DND-41 (cell line): ENCODE results near the gene FAM161A.

Experiments
- ATAC-seq: fragments of 200-7000 bp; cut with Tn5 transposase; 3 replicates; pipeline ENCODE4 v1.9.1; 2021; ENCODE audit warnings: low read depth; ENCODE audit not compliant: insufficient read depth
- DNase-seq: peaks from one replicate; pipeline ENCODE4 v3.0.0-alpha.2; 2020
- H2AFZ ChIP-seq: 2 replicates; pipeline ENCODE4 v1.6.0; 2012; ENCODE audit warnings: low read depth, low read length
- H3K27ac ChIP-seq: 2 replicates; pipeline ENCODE4 v1.5.1; 2012; ENCODE audit warnings: low read length, inconsistent platforms
- H3K27me3 ChIP-seq: fragments of 200-600 bp; sonication (generic); 2 replicates; pipeline ENCODE4 v1.6.0; 2012; ENCODE audit warnings: low read length, mild to moderate bottlenecking, inconsistent platforms; ENCODE audit not compliant: insufficient read depth, poor library complexity
- H3K36me3 ChIP-seq: 2 replicates; pipeline ENCODE4 v1.5.1; 2012; ENCODE audit warnings: low read length, inconsistent platforms; ENCODE audit not compliant: insufficient read depth
- H3K4me1 ChIP-seq: 2 replicates; pipeline ENCODE4 v1.5.1; 2012; ENCODE audit warnings: mild to moderate bottlenecking, low read length; ENCODE audit not compliant: insufficient read depth
- H3K4me2 ChIP-seq: 2 replicates; pipeline ENCODE4 v1.6.0; 2012; ENCODE audit warnings: mild to moderate bottlenecking, moderate library complexity, low read length, inconsistent platforms; ENCODE audit not compliant: insufficient read depth
- H3K4me3 ChIP-seq, 2 experiments: fragments of 200-600 bp in 1 of 2; shearing (Covaris generic) in 1 of 2; 2 replicates each; pipeline ENCODE4 v1.5.1; 2012 to 2016; ENCODE audit warnings: inconsistent platforms in 2 of 2, low read length in 2 of 2, mild to moderate bottlenecking in 2 of 2, low read depth in 1 of 2, moderate library complexity in 1 of 2
- H3K79me2 ChIP-seq: 2 replicates; pipeline ENCODE4 v1.6.0; 2012; ENCODE audit warnings: low read length, inconsistent platforms; ENCODE audit not compliant: insufficient read depth
- H3K9ac ChIP-seq: 2 replicates; pipeline ENCODE4 v1.6.0; 2012; ENCODE audit warnings: low read depth, mild to moderate bottlenecking, inconsistent platforms, low read length, moderate library complexity
- H3K9me3 ChIP-seq: 2 replicates; pipeline ENCODE4 v1.5.1; 2012; ENCODE audit warnings: low read length, moderate library complexity, mild to moderate bottlenecking, inconsistent platforms; ENCODE audit not compliant: insufficient read depth, severe bottlenecking
- H4K20me1 ChIP-seq: 2 replicates; pipeline ENCODE4 v1.6.0; 2012; ENCODE audit warnings: low read length; ENCODE audit not compliant: insufficient read depth
- EZH2 ChIP-seq: IDR thresholded peaks from 3 replicates; pipeline ENCODE4 v1.6.1; 2012; ENCODE audit warnings: borderline replicate concordance, low read depth, mild to moderate bottlenecking, moderate library complexity, low read length, inconsistent platforms; ENCODE audit not compliant: severe bottlenecking
- TF ChIP-seq, protein P1 (sequence below): IDR thresholded peaks from 2 replicates; pipeline ENCODE4 v1.5.1; 2012; ENCODE audit warnings: borderline replicate concordance, low read length, moderate library complexity, mild to moderate bottlenecking; ENCODE audit not compliant: poor library complexity, severe bottlenecking; ENCODE audit errors: extremely low read depth

The FAM161A gene

DNA sequence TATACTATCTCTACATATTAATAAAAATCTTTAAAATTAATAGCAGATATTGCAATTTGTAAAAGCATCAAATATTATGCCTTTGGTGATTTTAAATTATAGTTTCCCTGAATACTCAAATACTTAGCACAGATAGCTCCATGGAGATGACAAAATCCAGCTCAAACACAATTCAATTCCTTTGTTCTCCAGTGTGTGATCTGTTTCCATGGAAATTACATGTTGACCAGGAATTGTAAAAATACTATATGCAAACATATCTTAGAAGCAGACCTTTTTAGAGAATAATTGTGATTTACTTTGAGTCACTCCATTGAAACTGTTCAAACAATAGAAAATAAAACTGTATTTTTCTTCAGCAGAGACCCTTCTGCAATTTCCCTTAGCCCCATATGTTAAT lies 68.3 kb downstream of the FAM161A start:
- H3K36me3 ChIP-seq = no peaks in the 10 kb centered on the region
- ATAC-seq = no peak
- no peaks in the 10 kb centered on the region for H3K4me1 ChIP-seq
- no peak overlapping the region for H3K4me2 ChIP-seq
- no peaks in the 10 kb centered on the region for H4K20me1 ChIP-seq
- no peak overlapping the region for H3K4me3 ChIP-seq
- no peaks in the 10 kb centered on the region for H3K79me2 ChIP-seq
- no peak for TF ChIP-seq EZH2
- TF ChIP-seq, protein P1, sequence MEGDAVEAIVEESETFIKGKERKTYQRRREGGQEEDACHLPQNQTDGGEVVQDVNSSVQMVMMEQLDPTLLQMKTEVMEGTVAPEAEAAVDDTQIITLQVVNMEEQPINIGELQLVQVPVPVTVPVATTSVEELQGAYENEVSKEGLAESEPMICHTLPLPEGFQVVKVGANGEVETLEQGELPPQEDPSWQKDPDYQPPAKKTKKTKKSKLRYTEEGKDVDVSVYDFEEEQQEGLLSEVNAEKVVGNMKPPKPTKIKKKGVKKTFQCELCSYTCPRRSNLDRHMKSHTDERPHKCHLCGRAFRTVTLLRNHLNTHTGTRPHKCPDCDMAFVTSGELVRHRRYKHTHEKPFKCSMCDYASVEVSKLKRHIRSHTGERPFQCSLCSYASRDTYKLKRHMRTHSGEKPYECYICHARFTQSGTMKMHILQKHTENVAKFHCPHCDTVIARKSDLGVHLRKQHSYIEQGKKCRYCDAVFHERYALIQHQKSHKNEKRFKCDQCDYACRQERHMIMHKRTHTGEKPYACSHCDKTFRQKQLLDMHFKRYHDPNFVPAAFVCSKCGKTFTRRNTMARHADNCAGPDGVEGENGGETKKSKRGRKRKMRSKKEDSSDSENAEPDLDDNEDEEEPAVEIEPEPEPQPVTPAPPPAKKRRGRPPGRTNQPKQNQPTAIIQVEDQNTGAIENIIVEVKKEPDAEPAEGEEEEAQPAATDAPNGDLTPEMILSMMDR = no peak
- no peak for DNase-seq
- H3K9ac ChIP-seq = no peak overlapping the region
- H3K9me3 ChIP-seq = no peaks in the 10 kb centered on the region
- no peak overlapping the region for H3K27ac ChIP-seq
- no peak overlapping the region for H2AFZ ChIP-seq
- no peaks in the 10 kb centered on the region for H3K27me3 ChIP-seq

DNA sequence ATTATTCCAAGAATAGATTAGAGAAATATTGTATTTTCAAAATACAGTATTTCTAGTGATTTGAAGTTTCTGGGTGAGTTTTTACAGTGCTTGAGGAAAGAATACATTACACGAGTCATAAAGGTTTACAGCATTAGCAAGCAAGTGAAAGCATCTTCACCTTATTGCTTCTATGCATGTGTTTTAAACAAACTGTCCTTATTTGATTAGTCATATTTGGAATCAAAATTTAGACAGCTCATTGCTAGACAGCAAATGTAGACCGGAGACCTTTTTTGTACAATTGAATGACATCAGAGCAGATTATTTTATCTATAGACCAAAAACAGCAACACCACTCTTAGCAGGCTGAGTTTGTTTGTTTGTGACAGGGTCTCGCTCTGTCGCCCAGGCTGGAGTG lies 69.2 kb downstream of the FAM161A start:
- Histone ChIP-seq H4K20me1 (no peaks in the 10 kb centered on the region), H3K4me3 (no peak overlapping the region), H3K36me3 (no peaks in the 10 kb centered on the region), H3K9me3 (no peaks in the 10 kb centered on the region), H2AFZ (no peak overlapping the region), H3K79me2 (no peaks in the 10 kb centered on the region), H3K27ac (no peak overlapping the region), H3K9ac (no peak overlapping the region), H3K4me1 (no peaks in the 10 kb centered on the region), H3K4me2 (no peak overlapping the region), H3K27me3 (no peaks in the 10 kb centered on the region)
- DNase-seq (no peak), ATAC-seq (no peak)
- no peak for TF ChIP-seq EZH2
- TF ChIP-seq, protein P1 = no peak

DNA sequence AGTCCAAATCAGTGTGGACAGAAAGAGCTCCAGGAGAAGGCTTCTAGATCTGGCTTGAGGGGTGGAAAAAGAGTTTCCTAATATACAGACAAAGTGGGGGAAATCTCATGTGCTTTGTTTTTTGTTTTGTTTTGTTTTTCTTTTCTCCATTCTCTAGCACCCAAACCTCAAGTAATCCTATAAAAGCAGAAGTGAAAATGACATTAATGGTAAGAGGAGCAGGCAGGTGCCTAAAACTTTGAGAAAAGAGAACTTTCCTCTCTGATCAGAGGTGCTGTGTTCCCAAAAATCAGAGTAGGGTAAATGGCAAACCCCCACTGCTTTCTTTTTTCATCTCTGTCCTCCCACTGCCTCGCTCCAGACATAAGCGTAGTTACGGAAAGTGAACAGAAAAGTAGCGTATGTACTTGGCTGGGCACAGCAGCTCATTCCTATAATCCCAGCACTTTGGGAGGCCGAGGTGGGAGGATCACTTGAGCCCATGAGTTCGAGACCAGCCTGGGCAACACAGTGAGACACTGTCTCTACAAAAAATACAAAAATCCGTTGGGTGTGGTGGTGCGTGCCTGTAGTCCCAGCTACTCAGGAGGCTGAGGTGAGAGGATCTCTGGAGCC lies 77.8 kb downstream of the FAM161A start:
- H3K27me3 ChIP-seq = no peaks in the 10 kb centered on the region
- no peak overlapping the region for H3K4me3 ChIP-seq
- no peaks in the 10 kb centered on the region for H3K4me1 ChIP-seq
- H2AFZ ChIP-seq = no peak overlapping the region
- DNase-seq (no peak), ATAC-seq (no peak)
- H3K79me2 ChIP-seq = no peaks in the 10 kb centered on the region
- H3K4me2 ChIP-seq = no peak overlapping the region
- no peak for TF ChIP-seq EZH2
- TF ChIP-seq, protein P1 = no peak
- H3K36me3 ChIP-seq = no peaks in the 10 kb centered on the region
- no peak overlapping the region for H3K27ac ChIP-seq
- H3K9ac ChIP-seq = no peak overlapping the region
- no peaks in the 10 kb centered on the region for H3K9me3 ChIP-seq
- no peaks in the 10 kb centered on the region for H4K20me1 ChIP-seq
